ENCODE results near the gene SHFL. TPM values are rescaled to one million over a fixed set of nuclear protein-coding genes. Genes with fewer than 3 reads are reported as not detected.
A peak's percentile ranks its signal among the peaks of the same experiment; 100 is the strongest.

The SHFL gene
- total RNA-seq, 2 donors from 2014 or later: 15.1 to 21.3 TPM

DNA sequence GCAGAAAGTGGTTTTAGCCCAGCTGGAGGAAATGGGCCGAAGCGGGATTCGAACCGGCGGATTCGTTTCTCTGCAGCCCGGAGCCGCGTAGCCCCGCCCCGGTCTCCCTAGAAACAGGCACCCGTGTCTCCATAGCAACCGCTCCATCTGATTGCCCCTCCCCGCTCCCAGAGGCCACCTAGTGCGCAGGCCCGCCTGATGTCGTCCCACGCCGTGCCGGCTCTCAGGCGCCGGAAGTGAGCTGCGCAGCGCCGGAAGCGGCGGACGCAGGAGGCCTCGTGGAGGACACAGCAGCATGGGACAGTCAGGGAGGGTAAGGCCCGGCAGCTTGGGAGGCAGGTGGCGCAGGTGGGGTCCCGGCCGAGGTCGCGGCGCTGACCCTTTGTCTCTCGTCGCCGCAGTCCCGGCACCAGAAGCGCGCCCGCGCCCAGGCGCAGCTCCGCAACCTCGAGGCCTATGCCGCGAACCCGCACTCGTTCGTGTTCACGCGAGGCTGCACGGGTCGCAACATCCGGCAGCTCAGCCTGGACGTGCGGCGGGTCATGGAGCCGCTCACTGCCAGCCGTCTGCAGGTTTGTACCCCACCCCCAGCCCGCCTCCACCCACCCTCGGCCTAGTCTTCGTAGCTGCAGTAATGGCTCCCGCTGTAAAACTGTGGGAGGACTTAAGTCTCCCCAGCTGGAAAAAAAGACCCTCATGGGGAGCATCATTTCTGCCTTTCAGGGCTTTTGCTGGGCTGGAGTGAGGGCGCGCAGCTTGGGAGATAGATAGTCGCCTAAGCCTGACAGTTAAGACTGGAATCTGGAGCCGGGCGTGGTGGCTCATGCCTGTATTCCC is 20.2 kb downstream of the SHFL start, which contains the start of gene PPAN:
PPAN (plus strand) TSS at position 263 of the 837 bp plus-strand sequence; CDS start at position 296, 33 bp downstream.
- Histone ChIP-seq H3K9me3 (no peaks in the 10 kb centered on the region), H3K9ac (ENCODE audit: low read depth in 2 of 2, low read length in 2 of 2) (peak within 1 kb of the TSS; percentile 66 to 84), H3K4me3 (peak within 1 kb of the TSS; percentile 82), H3K4me1 (peaks cover 5% of the 10 kb centered on the region), H3K27ac (peak within 1 kb of the TSS; percentile 55), H3K27me3 (no peaks in the 10 kb centered on the region), H3K36me3 (peaks cover 24% of the 10 kb centered on the region)
- TF ChIP-seq CTCF (IDR thresholded peaks at IDR 0.05): no peak
- intact Hi-C loops (cut with DNase I): no loop called here
- peak; percentile 98 for DNase-seq

- no peak for TF ChIP-seq CTCF (IDR thresholded peaks at IDR 0.05)
- H3K9me3 ChIP-seq: no peaks in the 10 kb centered on the region
- peaks cover 26% of the 10 kb centered on the region for H3K36me3 ChIP-seq
- H3K27me3 ChIP-seq: no peaks in the 10 kb centered on the region
- peak overlapping the region; percentile 82 for H3K4me3 ChIP-seq
- intact Hi-C loops (cut with DNase I): no loop called here
- H3K27ac ChIP-seq: no peak overlapping the region
- H3K9ac ChIP-seq (ENCODE audit: low read depth in 2 of 2, low read length in 2 of 2): peak overlapping the region; percentile 66 to 84
- no peak for DNase-seq
- H3K4me1 ChIP-seq: peaks cover 5% of the 10 kb centered on the region
Observed at GRCh38 chr19:10107254-10107653, 21.1 kb downstream of the SHFL start.

DNA sequence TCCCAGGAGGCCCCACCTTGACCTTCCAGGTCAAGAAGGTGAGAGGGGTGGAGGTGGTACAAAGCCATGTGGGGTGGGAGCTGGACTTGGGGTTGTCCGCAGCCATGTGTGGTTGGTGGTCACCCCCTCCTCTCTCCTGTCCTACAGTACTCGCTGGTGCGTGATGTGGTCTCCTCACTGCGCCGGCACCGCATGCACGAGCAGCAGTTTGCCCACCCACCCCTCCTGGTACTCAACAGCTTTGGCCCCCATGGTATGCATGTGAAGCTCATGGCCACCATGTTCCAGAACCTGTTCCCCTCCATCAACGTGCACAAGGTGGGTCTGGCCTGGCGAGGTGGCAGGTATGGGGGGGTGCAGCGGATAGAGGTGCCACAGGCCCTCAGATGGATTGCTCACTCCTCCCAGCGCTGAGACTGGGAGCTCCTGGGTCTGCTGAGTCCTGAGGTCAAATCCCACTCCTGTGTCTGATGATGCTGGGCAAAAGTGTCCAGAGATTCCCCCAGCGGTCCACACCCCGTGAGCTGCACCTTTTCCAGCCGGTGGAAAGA is 21.8 kb downstream of the SHFL start:
- no peaks in the 10 kb centered on the region for H3K9me3 ChIP-seq
- peaks cover 5% of the 10 kb centered on the region for H3K4me1 ChIP-seq
- DNase-seq: no peak
- peaks cover 26% of the 10 kb centered on the region for H3K36me3 ChIP-seq
- no peaks in the 10 kb centered on the region for H3K27me3 ChIP-seq
- no peak overlapping the region for H3K4me3 ChIP-seq
- H3K27ac ChIP-seq: no peak overlapping the region
- TF ChIP-seq CTCF (IDR thresholded peaks at IDR 0.05): no peak
- intact Hi-C loops (cut with DNase I): no loop called here
- no peak overlapping the region for H3K9ac ChIP-seq (ENCODE audit: low read depth in 2 of 2, low read length in 2 of 2)

DNA sequence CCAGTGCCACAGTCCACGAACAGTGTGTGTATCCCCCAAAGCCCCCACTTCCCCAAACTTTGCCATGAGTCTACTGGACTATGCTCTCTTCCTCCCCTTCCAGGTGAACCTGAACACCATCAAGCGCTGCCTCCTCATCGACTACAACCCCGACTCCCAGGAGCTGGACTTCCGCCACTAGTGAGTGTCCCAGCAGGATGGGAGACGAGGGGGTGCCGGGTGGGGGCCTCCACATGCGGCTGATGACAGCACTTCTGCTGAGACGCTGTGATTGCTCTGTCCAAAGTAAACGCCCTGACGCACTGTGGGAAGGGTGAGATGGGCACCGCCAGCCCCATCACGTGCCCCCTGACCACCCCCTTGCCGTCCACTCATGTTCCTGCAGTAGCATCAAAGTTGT is 23.4 kb downstream of the SHFL start:
- intact Hi-C loops (cut with DNase I): no loop called here
- DNase-seq: no peak

More for the DNA sequence above, 23.4 kb downstream of the SHFL start:
- TF ChIP-seq CTCF (IDR thresholded peaks at IDR 0.05): no peak
- Histone ChIP-seq H3K27me3 (no peaks in the 10 kb centered on the region), H3K27ac (no peak overlapping the region), H3K36me3 (peaks cover 26% of the 10 kb centered on the region), H3K9me3 (no peaks in the 10 kb centered on the region), H3K9ac (ENCODE audit: low read depth in 2 of 2, low read length in 2 of 2) (no peak overlapping the region), H3K4me1 (peaks cover 5% of the 10 kb centered on the region), H3K4me3 (no peak overlapping the region)
